Upper lobe of left lung (tissue), 6 donors: ENCODE results near the gene TYRP1. TPM values are rescaled to one million over a fixed set of nuclear protein-coding genes. Genes with fewer than 3 reads are reported as not detected.

ENCODE experiments used
- ATAC-seq, 2 donors: fragments of 200-7000 bp; cut with Tn5 transposase; one replicate each; pipeline ENCODE4 v1.9.1; 2022; ENCODE audit warnings: mild to moderate bottlenecking in 2 of 2, moderate library complexity in 2 of 2; ENCODE audit not compliant: low FRiP score in 2 of 2
- DNase-seq, 2 donors: peaks; one replicate each; pipeline ENCODE4 v3.0.0-alpha.2; 2019 to 2020
- H3K27ac ChIP-seq, 4 donors: fragments of 200-600 bp; sonication (generic); one replicate each; pipeline ENCODE4 v1.5.1; 2016 to 2019
- H3K27me3 ChIP-seq, 4 donors: fragments of 200-600 bp; sonication (generic); one replicate each; pipeline ENCODE4 v1.5.1; 2017 to 2019
- H3K36me3 ChIP-seq, 4 donors: fragments of 200-600 bp; sonication (generic); one replicate each; pipeline ENCODE4 v1.5.1; 2016 to 2019
- H3K4me1 ChIP-seq, 4 donors: fragments of 200-600 bp; sonication (generic); one replicate each; pipeline ENCODE4 v1.5.1; 2018 to 2019
- H3K4me3 ChIP-seq, 4 donors: fragments of 200-600 bp; sonication (generic); one replicate each; pipeline ENCODE4 v1.5.1; 2017 to 2019; ENCODE audit warnings: mild to moderate bottlenecking in 2 of 4, moderate library complexity in 1 of 4
- H3K9me3 ChIP-seq, 4 donors: fragments of 200-600 bp; sonication (generic); one replicate each; pipeline ENCODE4 v1.5.1; 2018 to 2019
- EP300 ChIP-seq, 4 donors: sonication (generic); formaldehyde crosslinking; IDR thresholded peaks; one replicate each; pipeline ENCODE4 v1.5.1; 2017; ENCODE audit warnings: antibody characterized with exemption in 4 of 4, control low read depth in 2 of 4
- POLR2A ChIP-seq, 4 donors: fragments of 450-650 bp; IDR thresholded peaks; one replicate each; pipeline ENCODE4 v1.5.1; 2016 to 2017; ENCODE audit warnings: antibody characterized with exemption in 4 of 4, mild to moderate bottlenecking in 2 of 4
- POLR2AphosphoS5 ChIP-seq, 2 donors: sonication (generic); formaldehyde crosslinking; IDR thresholded peaks; one replicate each; pipeline ENCODE4 v1.5.1; 2017; ENCODE audit warnings: antibody characterized with exemption in 2 of 2
- WGBS, 2 donors: methylation state at CpG; one replicate each; pipeline ENCODE4 v1.1.5; 2017 to 2018; 5-methylcytosine and 5-hydroxymethylcytosine counted together
- total RNA-seq, 6 donors: library from RNA; depleted of rRNA in 4 of 6; stranded (reverse); fragments of >200 nt in 4 of 6; gene quantifications; one replicate each; pipeline versions ENCODE4 v1.1.0 to v1.2.1, GENCODE V29; 2016 to 2021
- TF ChIP-seq, protein P1 (sequence below), 6 experiments: fragments of 450-650 bp in 4 of 6; fragments of 200-600 bp in 2 of 6; sonication (generic) in 2 of 6; IDR thresholded peaks; one replicate each; pipeline ENCODE4 v1.5.1; 2016 to 2019; ENCODE audit warnings: antibody characterized with exemption in 6 of 6
- donor health status: DM: no; HTN: no; CAD: no; lungs with moderate emphysema.
- donor health status: DM: no; HTN: yes; CAD: no; lungs with severe emphysema.

The TYRP1 gene
- total RNA-seq, 6 donors from 2014 or later: 3.3 to 8.4 (median 4.2) TPM; not detected in 2

DNA sequence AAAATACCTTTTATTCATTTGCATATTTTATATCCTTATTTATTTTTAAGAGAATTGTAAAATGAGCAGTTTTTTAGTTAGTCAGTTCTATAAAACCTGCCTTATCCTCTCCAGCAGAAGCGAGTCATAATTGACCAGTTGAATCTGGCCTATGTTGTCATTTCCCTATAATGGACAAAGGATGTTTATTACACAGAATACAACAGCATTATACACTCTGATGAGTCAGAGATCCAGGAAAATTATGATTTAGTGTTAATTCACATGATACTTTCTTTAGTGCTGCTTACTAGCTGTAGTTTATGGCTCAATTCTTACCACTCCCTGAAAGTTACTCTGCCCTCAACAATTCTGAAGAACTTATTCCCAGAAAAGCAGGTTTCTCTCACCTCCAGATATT lies 54.8 kb downstream of the TYRP1 start:
- Histone ChIP-seq H3K27me3 (no peaks in the 10 kb centered on the region), H3K36me3 (no peaks in the 10 kb centered on the region), H3K4me1 (no peaks in the 10 kb centered on the region), H3K9me3 (no peaks in the 10 kb centered on the region), H3K4me3 (no peak overlapping the region), H3K27ac (no peak overlapping the region)
- DNase-seq: no peak
- TF ChIP-seq, protein P1, sequence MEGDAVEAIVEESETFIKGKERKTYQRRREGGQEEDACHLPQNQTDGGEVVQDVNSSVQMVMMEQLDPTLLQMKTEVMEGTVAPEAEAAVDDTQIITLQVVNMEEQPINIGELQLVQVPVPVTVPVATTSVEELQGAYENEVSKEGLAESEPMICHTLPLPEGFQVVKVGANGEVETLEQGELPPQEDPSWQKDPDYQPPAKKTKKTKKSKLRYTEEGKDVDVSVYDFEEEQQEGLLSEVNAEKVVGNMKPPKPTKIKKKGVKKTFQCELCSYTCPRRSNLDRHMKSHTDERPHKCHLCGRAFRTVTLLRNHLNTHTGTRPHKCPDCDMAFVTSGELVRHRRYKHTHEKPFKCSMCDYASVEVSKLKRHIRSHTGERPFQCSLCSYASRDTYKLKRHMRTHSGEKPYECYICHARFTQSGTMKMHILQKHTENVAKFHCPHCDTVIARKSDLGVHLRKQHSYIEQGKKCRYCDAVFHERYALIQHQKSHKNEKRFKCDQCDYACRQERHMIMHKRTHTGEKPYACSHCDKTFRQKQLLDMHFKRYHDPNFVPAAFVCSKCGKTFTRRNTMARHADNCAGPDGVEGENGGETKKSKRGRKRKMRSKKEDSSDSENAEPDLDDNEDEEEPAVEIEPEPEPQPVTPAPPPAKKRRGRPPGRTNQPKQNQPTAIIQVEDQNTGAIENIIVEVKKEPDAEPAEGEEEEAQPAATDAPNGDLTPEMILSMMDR (IDR thresholded peaks at IDR 0.05): no peak
- peak in 1 of 4 donors; percentile 16 for TF ChIP-seq EP300 (IDR thresholded peaks at IDR 0.05)
- no peak for TF ChIP-seq POLR2A (IDR thresholded peaks at IDR 0.05)
- no peak for TF ChIP-seq POLR2AphosphoS5 (IDR thresholded peaks at IDR 0.05)
- WGBS, 2 donors: 69 to 81% methylated on average over 1 of the region's 1 CpG
- ATAC-seq: no peak

DNA sequence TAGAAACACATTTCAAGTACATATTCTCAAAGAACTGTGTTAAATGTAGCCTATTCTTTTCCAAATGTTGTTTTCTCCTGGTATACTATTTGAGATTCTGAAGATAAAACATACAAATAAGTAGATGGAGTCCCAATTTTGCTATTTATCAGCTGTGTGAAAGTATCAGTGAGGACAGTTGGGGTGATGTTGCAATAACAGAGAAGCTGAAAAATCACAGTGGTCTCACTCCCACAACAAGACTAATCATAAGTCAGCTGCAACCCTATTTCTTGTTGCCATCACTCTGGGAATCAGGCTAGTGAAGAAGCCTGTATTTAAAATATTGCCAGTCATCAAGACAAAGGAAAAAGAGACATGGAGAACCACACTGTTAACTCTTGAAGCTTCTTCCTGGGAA lies 55.8 kb downstream of the TYRP1 start:
- H3K27ac ChIP-seq: no peak overlapping the region

DNA sequence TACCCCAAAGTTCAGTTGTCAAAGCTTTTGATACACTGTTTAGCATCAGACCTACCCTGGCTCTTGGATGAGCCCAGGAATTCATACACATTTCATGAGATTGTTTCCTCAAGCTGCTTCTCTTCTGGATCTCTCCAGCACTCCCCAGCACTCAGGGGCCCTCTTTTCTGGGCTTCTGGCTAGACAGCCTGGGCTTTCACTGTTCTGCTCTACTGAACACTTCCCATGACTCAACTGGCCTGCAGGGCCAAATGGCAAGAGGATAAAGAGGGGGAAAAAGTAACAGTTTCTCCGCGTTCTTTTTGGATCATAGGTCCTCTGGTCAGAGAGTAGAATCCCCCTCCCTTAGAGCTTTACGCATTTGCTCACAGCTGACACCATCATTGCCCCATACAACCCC lies 60.7 kb downstream of the TYRP1 start:
- Histone ChIP-seq H3K4me3 (no peak overlapping the region), H3K9me3 (no peaks in the 10 kb centered on the region), H3K27ac (no peak overlapping the region), H3K27me3 (no peaks in the 10 kb centered on the region), H3K36me3 (no peaks in the 10 kb centered on the region), H3K4me1 (no peaks in the 10 kb centered on the region)
- WGBS, 2 donors: 86 to 89% methylated on average over 3 of the region's 3 CpGs
- ATAC-seq: no peak
- DNase-seq: no peak
- TF ChIP-seq, protein P1 (IDR thresholded peaks at IDR 0.05): no peak
- TF ChIP-seq EP300 (IDR thresholded peaks at IDR 0.05) (no peak), POLR2A (IDR thresholded peaks at IDR 0.05) (no peak), POLR2AphosphoS5 (IDR thresholded peaks at IDR 0.05) (no peak)

More for the DNA sequence above, 55.8 kb downstream of the TYRP1 start:
- TF ChIP-seq, protein P1 (IDR thresholded peaks at IDR 0.05): no peak
- TF ChIP-seq POLR2A (IDR thresholded peaks at IDR 0.05) (no peak), EP300 (IDR thresholded peaks at IDR 0.05) (no peak), POLR2AphosphoS5 (IDR thresholded peaks at IDR 0.05) (no peak)
- Histone ChIP-seq H3K9me3 (no peaks in the 10 kb centered on the region), H3K4me3 (no peak overlapping the region), H3K27me3 (no peaks in the 10 kb centered on the region), H3K4me1 (no peaks in the 10 kb centered on the region), H3K36me3 (no peaks in the 10 kb centered on the region)
- DNase-seq (no peak), ATAC-seq (no peak)

DNA sequence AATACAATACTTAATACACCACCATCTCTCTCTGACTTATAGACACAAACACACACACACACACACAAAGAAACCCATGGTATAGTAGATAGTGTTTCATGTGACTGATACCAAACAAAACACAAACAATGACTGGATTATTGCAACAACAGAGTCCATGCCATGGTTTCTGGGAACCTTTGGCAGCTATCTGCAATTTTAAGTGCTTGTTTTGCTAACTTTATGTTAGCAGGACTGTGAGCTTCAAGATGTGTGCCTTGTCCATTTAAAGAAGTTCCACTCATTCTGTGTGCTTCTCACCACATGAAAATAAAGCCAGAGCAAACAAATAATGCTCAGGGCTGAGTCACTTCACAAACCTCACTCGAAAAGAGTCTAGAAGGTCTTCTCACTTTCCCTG lies 66.6 kb downstream of the TYRP1 start:
- DNase-seq: no peak
- TF ChIP-seq, protein P1 (IDR thresholded peaks at IDR 0.05): no peak
- TF ChIP-seq POLR2AphosphoS5 (IDR thresholded peaks at IDR 0.05): peak in 1 of 2 donors; percentile 61
- TF ChIP-seq EP300 (IDR thresholded peaks at IDR 0.05): peak in 1 of 4 donors; percentile 88
- no peak for TF ChIP-seq POLR2A (IDR thresholded peaks at IDR 0.05)
- 35 to 45% methylated on average over 1 of the region's 1 CpG for WGBS, 2 donors

More for the DNA sequence above, 66.6 kb downstream of the TYRP1 start:
- peaks cover 0 to 5% (median 0%) of the 10 kb centered on the region in 4 donors for H3K4me1 ChIP-seq
- no peaks in the 10 kb centered on the region for H3K27me3 ChIP-seq
- H3K27ac ChIP-seq: peak overlapping the region in 2 of 4 donors; percentile 30 to 31
- no peak overlapping the region for H3K4me3 ChIP-seq
- H3K9me3 ChIP-seq: no peaks in the 10 kb centered on the region
- ATAC-seq: peak; percentile 39 to 65
- H3K36me3 ChIP-seq: no peaks in the 10 kb centered on the region

Other genes starting within 250 kb of the TYRP1 start
- gene LURAP1L, start 81.6 kb downstream of the TYRP1 start, total RNA-seq: 10 to 100 TPM; 25.4 to 59.7 (median 33.6) TPM